Measurements from ENCODE around the gene P2RX3.
"Not testable (repeated sequence)": the region's sequence is repeated elsewhere in the genome, so short reads cannot be mapped to it uniquely, and the experiment has no call there.

DNA sequence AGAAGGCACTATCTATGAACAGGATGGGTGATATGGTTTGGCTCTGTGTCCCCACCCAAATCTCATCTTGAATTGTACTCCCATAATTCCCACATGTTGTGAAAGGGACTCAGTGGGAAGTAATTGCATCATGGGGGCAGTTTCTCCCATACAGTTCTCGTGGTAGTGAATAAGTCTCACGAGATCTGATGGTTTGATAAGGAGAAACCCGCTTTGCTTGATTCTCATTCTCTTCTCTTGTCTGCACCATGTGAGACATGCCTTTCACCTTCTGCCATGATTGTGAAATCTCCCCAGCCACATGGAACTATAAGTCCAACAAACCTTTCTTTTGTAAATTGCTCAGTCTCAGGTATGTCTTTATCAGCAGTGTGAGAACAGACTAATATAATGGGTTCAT lies 41.9 kb upstream of the P2RX3 start:
- TF ChIP-seq, protein P1, sequence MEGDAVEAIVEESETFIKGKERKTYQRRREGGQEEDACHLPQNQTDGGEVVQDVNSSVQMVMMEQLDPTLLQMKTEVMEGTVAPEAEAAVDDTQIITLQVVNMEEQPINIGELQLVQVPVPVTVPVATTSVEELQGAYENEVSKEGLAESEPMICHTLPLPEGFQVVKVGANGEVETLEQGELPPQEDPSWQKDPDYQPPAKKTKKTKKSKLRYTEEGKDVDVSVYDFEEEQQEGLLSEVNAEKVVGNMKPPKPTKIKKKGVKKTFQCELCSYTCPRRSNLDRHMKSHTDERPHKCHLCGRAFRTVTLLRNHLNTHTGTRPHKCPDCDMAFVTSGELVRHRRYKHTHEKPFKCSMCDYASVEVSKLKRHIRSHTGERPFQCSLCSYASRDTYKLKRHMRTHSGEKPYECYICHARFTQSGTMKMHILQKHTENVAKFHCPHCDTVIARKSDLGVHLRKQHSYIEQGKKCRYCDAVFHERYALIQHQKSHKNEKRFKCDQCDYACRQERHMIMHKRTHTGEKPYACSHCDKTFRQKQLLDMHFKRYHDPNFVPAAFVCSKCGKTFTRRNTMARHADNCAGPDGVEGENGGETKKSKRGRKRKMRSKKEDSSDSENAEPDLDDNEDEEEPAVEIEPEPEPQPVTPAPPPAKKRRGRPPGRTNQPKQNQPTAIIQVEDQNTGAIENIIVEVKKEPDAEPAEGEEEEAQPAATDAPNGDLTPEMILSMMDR (IDR thresholded peaks at IDR 0.05): not testable (repeated sequence)
- not testable (repeated sequence) for TF ChIP-seq EP300 (IDR thresholded peaks at IDR 0.05)

Measured in tibial nerve (tissue), 4 donors.